SK-MEL-5 (cell line): Measurements from ENCODE around the gene ATM. TPM values are rescaled to one million over a fixed set of nuclear protein-coding genes. Genes with fewer than 3 reads are reported as not detected.
"Not testable (repeated sequence)": the region's sequence is repeated elsewhere in the genome, so short reads cannot be mapped to it uniquely, and the experiment has no call there.

Experiments
- DNase-seq: peaks from one replicate; pipeline ENCODE4 v3.0.0-alpha.2; 2016; ENCODE audit warnings: low read depth, low spot score
- in situ Hi-C: cut with HindIII; loops from 2 replicates; pipeline ENCODE4 v1.10.0; 2016; ENCODE audit warnings: low sequenced_read_pairs, high pct_unique_total_duplicates, low pct_unique_long_range_greater_than_20kb
- total RNA-seq: library from RNA; depleted of rRNA; stranded (reverse); fragments of >200 nt; shearing (Covaris generic); gene quantifications from 2 replicates; pipeline ENCODE4 v1.2.3, GENCODE V29; 2014

Gene ATM
- total RNA-seq, 1 experiment from 2014 or later: 142 TPM

DNA sequence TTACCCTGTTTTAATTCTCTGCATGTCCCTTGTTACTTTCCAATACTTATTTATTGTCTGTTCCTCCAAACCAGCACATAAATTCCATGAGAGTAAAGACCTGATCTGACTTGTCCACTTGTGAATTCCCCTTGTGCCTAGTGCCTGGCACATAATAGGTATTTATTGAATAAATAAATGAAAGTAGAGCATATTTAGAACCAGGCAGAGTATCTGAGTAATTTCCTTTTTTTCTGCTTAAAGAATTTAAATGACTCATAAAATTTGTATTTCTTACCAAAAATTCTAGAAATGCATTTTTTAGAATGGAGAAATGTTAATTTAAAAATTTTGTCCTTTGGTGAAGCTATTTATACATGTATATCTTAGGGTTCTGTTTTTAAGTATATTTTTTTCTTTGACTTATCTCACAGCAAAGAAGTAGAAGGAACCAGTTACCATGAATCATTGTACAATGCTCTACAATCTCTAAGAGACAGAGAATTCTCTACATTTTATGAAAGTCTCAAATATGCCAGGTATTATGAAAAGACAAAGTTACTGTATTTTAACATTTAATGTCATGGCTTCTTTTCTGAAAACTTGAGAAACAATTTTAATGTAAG, 96.8 kb downstream of the ATM start:
- in situ Hi-C loops: no loop called here
- no peak for DNase-seq

GRCh38 chr11:108322666-108323065, 99.8 kb downstream of the ATM start:
- no peak for DNase-seq
- in situ Hi-C loops: no loop called here

GRCh38 chr11:108324587-108324986, 101.7 kb downstream of the ATM start:
- in situ Hi-C loops: no loop called here
- no peak for DNase-seq

DNA sequence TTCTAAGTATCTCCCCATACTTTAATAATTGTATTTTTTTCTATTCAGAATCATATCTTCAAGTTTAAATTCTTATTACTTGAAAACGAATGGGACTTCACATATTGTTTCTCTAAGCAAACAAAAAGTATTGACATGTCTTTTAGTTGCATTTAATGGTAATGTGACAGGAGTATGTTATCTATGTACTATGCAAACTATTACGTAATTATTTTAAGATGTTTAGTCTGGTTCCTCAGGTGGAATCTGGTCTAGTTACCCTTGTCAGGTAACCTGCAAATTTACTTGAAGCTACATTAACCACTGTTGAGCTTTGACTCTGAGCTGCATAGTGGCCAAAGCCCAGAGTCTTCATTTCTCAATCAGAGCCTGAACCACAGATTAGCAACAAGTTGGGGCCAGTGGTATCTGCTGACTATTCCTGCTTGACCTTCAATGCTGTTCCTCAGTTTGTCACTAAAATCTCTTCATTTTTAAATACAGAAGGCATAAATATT, 110.6 kb downstream of the ATM start:
- in situ Hi-C loops: no loop called here

GRCh38 chr11:108338750-108339149, 115.9 kb downstream of the ATM start:
- in situ Hi-C loops: no loop called here
- no peak for DNase-seq

More for the DNA sequence above, 110.6 kb downstream of the ATM start:
- no peak for DNase-seq

GRCh38 chr11:108340973-108341372, 118.1 kb downstream of the ATM start:
- in situ Hi-C loops: no loop called here
- DNase-seq: no peak

DNA sequence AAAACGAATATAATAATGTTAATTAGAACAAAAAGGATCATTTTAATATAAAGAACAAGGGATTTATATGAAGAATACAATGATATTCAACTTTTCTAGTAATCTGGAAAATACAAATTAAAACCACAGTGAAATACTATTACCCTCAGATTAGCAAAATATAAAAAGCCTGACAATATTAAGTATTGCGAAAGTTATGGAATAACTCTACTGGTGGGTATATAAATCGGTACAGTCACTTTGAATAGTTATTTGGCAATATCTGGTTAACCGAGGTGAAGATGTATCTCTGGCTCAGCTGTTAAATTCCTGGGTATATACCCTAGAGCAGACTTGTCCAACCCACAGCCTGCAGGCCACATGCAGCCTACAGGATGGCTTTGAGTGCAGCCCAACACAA, 118.8 kb downstream of the ATM start:
- DNase-seq: no peak
- in situ Hi-C loops: no loop called here

GRCh38 chr11:108343714-108344113, 120.8 kb downstream of the ATM start:
- in situ Hi-C loops: no loop called here
- DNase-seq: no peak

DNA sequence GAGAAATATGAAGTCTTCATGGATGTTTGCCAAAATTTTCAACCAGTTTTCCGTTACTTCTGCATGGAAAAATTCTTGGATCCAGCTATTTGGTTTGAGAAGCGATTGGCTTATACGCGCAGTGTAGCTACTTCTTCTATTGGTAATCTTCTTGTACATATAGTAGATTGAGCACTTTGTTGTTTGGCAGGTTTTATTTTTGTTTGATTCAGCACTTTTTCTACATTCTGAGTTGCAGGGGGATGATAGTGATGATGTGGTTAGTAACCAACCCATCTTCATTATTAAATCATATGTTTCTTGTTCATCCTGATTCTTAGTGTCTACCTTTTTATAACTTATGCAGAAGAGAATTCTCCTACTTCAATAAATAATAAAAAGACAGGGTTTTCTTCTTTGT, 122.9 kb downstream of the ATM start:
- in situ Hi-C loops: no loop called here
- no peak for DNase-seq

DNA sequence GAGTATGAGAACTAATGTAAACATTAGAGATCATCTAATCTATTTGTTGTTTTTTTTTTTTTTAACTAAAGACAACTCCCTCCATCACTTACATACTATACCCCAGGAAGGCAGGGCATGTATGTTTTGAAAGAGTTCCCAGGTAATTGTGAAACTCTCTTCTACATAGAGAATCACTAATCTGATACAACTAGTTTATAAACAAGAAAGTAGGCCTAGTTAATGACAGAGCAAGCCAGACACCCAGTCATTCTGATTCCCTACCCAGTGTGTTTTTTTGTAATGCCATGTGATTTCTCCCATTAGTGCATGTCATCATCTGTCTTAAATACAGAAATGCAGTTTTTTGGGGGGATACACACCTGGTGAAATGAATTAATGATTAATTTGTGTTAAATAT, 123.6 kb downstream of the ATM start:
- in situ Hi-C loops: no loop called here
- no peak for DNase-seq

- no peak for DNase-seq
These were observed 128.6 kb downstream of the ATM start for GRCh38 chr11:108351468-108351867.

DNA sequence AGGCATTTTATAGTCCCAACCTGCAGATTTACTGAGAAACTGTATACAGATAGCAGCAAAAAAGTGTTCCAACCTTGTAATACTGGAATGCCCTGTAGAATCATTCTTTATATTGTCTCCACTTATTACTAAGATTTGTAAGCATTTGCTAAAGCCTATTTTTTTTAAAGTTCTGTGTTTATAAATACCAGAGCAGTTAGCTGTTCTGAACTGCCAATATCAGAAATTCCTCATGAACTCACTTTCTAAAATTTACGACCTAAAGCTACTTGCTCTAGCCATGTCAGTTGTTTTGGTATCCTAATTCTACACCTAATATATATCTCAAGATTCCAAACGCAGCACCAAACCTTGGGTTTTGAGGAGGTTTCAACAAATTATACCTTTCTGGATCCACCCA, 141.3 kb downstream of the ATM start:
- no peak for DNase-seq
- in situ Hi-C loops: no loop called here

More at GRCh38 chr11:108351468-108351867, 128.6 kb downstream of the ATM start:
- in situ Hi-C loops: no loop called here

DNA sequence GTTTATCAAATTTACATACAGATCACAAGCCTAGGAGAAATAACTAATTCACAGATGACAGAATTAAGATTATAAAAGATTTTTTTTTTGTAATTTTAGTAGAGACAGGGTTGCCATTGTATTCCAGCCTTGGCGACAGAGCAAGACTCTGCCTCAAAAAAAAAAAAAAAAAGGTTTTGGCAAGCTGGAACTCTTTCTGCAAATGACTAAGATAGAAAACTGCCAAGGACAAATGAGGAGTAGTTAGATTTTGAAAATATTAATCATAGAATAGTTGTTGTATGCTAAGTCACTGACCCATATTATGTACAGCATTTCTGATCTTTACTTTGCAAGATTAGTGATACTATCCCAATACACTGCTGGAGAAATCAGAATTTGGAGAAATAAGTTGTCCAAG, 145.3 kb downstream of the ATM start:
- in situ Hi-C loops: no loop called here
- no peak for DNase-seq

DNA sequence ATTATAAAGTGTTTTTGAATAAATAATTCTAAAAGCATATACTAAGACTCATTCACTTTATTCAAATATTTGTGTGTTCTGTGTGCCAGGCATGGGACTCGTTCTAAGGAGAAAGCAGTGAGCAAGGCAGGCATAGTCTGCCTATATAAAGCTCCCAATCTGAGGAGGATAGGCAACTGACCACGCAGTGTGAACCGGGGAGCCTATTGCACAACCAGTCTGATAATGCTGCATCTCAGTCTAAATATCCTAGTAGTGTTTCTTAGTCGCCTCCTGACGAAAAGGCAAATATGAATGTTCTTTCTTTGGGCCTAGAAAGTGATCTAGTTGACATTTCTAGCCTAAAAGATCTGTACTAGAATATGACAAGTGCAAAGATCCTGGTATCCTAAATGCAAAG, 146.2 kb downstream of the ATM start:
- DNase-seq: no peak
- in situ Hi-C loops: no loop called here

- no peak for DNase-seq
- in situ Hi-C loops: no loop called here
These were observed 147.4 kb downstream of the ATM start for GRCh38 chr11:108370315-108370714.

- no peak for DNase-seq
- in situ Hi-C loops: no loop called here
These were observed 148.1 kb downstream of the ATM start for GRCh38 chr11:108370990-108371389.

DNA sequence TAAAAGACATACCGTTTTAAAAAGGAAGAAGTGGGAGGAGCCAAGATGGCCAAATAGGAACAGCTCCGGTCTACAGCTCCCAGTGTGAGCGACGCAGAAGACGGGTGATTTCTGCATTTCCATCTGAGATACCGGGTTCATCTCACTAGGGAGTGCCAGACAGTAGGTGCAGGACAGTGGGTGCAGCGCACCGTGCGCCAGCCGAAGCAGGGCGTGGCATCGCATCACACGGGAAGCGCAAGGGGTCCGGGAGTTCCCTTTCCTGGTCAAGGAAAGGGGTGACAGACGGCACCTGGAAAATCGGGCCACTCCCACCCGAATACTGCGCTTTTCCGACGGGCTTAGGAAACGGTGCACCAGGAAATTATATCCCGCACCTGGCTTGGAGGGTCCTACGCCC, 150.6 kb downstream of the ATM start:
- DNase-seq, in situ Hi-C loops: not testable (repeated sequence)

DNA sequence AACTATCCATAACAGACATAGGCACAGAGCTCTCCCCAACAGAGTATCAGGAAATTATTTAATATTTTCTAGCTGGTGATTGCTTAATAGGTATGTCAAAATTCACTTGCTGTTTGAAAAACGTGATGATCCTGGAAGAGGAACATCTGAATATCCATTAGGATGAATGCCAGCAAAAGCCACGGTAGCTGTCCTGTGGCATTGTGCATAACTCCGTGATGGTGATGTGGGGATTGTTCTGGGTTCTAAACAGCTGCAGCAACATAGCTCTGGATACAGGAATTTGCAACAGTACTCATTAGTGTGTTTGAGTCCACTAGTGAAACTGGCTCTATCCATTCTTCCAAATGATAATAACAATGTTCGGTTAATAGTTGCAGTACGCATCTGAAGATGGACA, 165.7 kb downstream of the ATM start:
- in situ Hi-C loops: no loop called here
- DNase-seq: no peak

DNA sequence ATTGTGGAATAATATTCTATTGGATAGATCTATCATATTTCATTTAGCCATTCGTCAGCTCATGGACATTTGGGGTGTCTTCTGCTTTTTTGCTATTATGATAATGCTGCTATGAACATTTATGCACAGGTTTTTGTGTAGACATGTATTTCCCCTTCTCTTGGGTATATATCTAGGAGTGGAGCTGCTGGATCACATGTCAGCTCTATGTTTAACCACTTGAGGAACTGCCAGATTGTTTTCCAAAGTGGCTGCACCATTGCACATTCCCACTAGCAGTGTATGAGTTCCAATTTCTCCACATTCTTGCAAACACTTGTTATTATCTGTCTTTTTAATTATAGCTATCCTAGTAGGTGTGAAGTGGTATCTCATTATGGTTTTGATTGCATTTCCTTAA, 169.5 kb downstream of the ATM start:
- in situ Hi-C loops: no loop called here
- no peak for DNase-seq

- in situ Hi-C loops: no loop called here
- no peak for DNase-seq
These were observed 170.2 kb downstream of the ATM start for GRCh38 chr11:108393046-108393445.
